ENCODE measurements around the gene CRYGB.

Gene CRYGB

GRCh38 chr2:208130712-208131110 lies 15.2 kb downstream of the CRYGB start:
- H3K4me3 ChIP-seq (ENCODE audit: low read depth, low read length), result no peak overlapping the region
- TF ChIP-seq ZNF24 (tag by site-specific recombination; IDR thresholded peaks at IDR 0.05), result no peak
- no peak for TF ChIP-seq SP7 (tag by site-specific recombination; IDR thresholded peaks at IDR 0.05)
- TF ChIP-seq KLF8 (tag by site-specific recombination; IDR thresholded peaks at IDR 0.05), result no peak
- TF ChIP-seq ZBTB17 (tag by site-specific recombination; IDR thresholded peaks at IDR 0.05), result no peak
- TF ChIP-seq, protein P1, sequence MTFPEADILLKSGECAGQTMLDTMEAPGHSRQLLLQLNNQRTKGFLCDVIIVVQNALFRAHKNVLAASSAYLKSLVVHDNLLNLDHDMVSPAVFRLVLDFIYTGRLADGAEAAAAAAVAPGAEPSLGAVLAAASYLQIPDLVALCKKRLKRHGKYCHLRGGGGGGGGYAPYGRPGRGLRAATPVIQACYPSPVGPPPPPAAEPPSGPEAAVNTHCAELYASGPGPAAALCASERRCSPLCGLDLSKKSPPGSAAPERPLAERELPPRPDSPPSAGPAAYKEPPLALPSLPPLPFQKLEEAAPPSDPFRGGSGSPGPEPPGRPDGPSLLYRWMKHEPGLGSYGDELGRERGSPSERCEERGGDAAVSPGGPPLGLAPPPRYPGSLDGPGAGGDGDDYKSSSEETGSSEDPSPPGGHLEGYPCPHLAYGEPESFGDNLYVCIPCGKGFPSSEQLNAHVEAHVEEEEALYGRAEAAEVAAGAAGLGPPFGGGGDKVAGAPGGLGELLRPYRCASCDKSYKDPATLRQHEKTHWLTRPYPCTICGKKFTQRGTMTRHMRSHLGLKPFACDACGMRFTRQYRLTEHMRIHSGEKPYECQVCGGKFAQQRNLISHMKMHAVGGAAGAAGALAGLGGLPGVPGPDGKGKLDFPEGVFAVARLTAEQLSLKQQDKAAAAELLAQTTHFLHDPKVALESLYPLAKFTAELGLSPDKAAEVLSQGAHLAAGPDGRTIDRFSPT (tag by site-specific recombination; IDR thresholded peaks at IDR 0.05), result no peak
- TF ChIP-seq ZNF2 (tag by site-specific recombination; IDR thresholded peaks at IDR 0.05), result no peak
- TF ChIP-seq ZNF548 (tag by site-specific recombination; IDR thresholded peaks at IDR 0.05), result no peak
- TF ChIP-seq ZNF10 (tag by site-specific recombination; IDR thresholded peaks at IDR 0.05), result no peak
- ChIA-PET POLR2A (no interaction called here), CTCF (interaction anchor here (0.8 to 1.0 kb wide), 2 partner anchors 45 to 124 kb away, joined by 3 read pairs; partner anchors contain the start of gene IDH1)
- no peak overlapping the region for H3K27ac ChIP-seq (ENCODE audit: extremely low read depth, low read depth, low read length)
- H3K4me1 ChIP-seq (ENCODE audit: control insufficient read depth, insufficient read depth, low read length), result no peaks in the 10 kb centered on the region
- no peaks in the 10 kb centered on the region for H3K9me3 ChIP-seq (ENCODE audit: control insufficient read depth, insufficient read depth, low read depth, low read length)
- H3K36me3 ChIP-seq (ENCODE audit: control insufficient read depth in 2 of 2, insufficient read depth in 1 of 2, low read length in 2 of 2), result no peaks in the 10 kb centered on the region

- TF ChIP-seq ZNF404 (tag by site-specific recombination; IDR thresholded peaks at IDR 0.05) (no peak), ZNF121 (tag by site-specific recombination; IDR thresholded peaks at IDR 0.05) (no peak), ZFP3 (tag by site-specific recombination; IDR thresholded peaks at IDR 0.05; ENCODE audit: low read depth) (no peak), TRIM28 (IDR thresholded peaks at IDR 0.05; ENCODE audit: borderline replicate concordance, low read length) (peak; percentile 57; the same call in 1 of the 2 replicates), ZNF23 (tag by site-specific recombination; IDR thresholded peaks at IDR 0.05; ENCODE audit: borderline replicate concordance) (no peak)
- TF ChIP-seq, protein P1 (tag by site-specific recombination; IDR thresholded peaks at IDR 0.05), result no peak
- CTCF ChIA-PET, result interaction anchor here (0.5 to 1.0 kb wide), 3 partner anchors 45 to 445 kb away, joined by 3 to 7 read pairs (median 3); partner anchors contain the start of gene IDH1
- H3K4me3 ChIP-seq (ENCODE audit: low read depth, low read length), result no peak within 1 kb of the TSS
- no peaks in the 10 kb centered on the region for H3K4me1 ChIP-seq (ENCODE audit: control insufficient read depth, insufficient read depth, low read length)
- no peaks in the 10 kb centered on the region for H3K9me3 ChIP-seq (ENCODE audit: control insufficient read depth, insufficient read depth, low read depth, low read length)
- H3K27ac ChIP-seq (ENCODE audit: extremely low read depth, low read depth, low read length), result no peak within 1 kb of the TSS
- no peaks in the 10 kb centered on the region for H3K36me3 ChIP-seq (ENCODE audit: control insufficient read depth in 2 of 2, insufficient read depth in 1 of 2, low read length in 2 of 2)
- POLR2A ChIA-PET, result no interaction called here
Measured at GRCh38 chr2:208129744-208130711, 15.9 kb downstream of the CRYGB start, which contains the start of gene CRYGC. Gene CRYGC (minus strand): TSS chr2:208129828. CDS start chr2:208129792, 36 bp downstream.

GRCh38 chr2:208128136-208128535 lies 17.8 kb downstream of the CRYGB start:
- H3K9me3 ChIP-seq (ENCODE audit: control insufficient read depth, insufficient read depth, low read depth, low read length), result no peaks in the 10 kb centered on the region
- H3K36me3 ChIP-seq (ENCODE audit: control insufficient read depth in 2 of 2, insufficient read depth in 1 of 2, low read length in 2 of 2), result no peaks in the 10 kb centered on the region
- ChIA-PET POLR2A (no interaction called here), CTCF (interaction anchor here (0.6 to 1.4 kb wide), 3 partner anchors 26 to 138 kb away, joined by 3 to 5 read pairs (median 4); no protein-coding TSS in a partner anchor)
- H3K4me3 ChIP-seq (ENCODE audit: low read depth, low read length), result no peak overlapping the region
- no peak for TF ChIP-seq ZNF335 (tag by site-specific recombination; conservative IDR thresholded peaks at IDR 0.05)
- TF ChIP-seq REPIN1 (tag by site-specific recombination; IDR thresholded peaks at IDR 0.05; ENCODE audit: low read depth), result no peak
- no peak for TF ChIP-seq ZNF626 (tag by site-specific recombination; IDR thresholded peaks at IDR 0.05)
- TF ChIP-seq ZNF292 (tag by site-specific recombination; IDR thresholded peaks at IDR 0.05; ENCODE audit: borderline replicate concordance, low read depth), result no peak
- TF ChIP-seq ZNF843 (tag by site-specific recombination; IDR thresholded peaks at IDR 0.05), result no peak
- no peak for TF ChIP-seq ZNF747 (tag by site-specific recombination; IDR thresholded peaks at IDR 0.05)
- TF ChIP-seq ZNF114 (tag by site-specific recombination; IDR thresholded peaks at IDR 0.05), result no peak
- no peak for TF ChIP-seq ZFP3 (tag by site-specific recombination; IDR thresholded peaks at IDR 0.05; ENCODE audit: low read depth)
- no peak for TF ChIP-seq ZBTB21 (tag by site-specific recombination; IDR thresholded peaks at IDR 0.05)
- H3K4me1 ChIP-seq (ENCODE audit: control insufficient read depth, insufficient read depth, low read length), result no peaks in the 10 kb centered on the region
- no peak overlapping the region for H3K27ac ChIP-seq (ENCODE audit: extremely low read depth, low read depth, low read length)

Measured in HEK293 (cell line).